ENCODE data around the gene MYLK. TPM values are rescaled to one million over a fixed set of nuclear protein-coding genes. Genes with fewer than 3 reads are reported as not detected.

Gene MYLK, protein sequence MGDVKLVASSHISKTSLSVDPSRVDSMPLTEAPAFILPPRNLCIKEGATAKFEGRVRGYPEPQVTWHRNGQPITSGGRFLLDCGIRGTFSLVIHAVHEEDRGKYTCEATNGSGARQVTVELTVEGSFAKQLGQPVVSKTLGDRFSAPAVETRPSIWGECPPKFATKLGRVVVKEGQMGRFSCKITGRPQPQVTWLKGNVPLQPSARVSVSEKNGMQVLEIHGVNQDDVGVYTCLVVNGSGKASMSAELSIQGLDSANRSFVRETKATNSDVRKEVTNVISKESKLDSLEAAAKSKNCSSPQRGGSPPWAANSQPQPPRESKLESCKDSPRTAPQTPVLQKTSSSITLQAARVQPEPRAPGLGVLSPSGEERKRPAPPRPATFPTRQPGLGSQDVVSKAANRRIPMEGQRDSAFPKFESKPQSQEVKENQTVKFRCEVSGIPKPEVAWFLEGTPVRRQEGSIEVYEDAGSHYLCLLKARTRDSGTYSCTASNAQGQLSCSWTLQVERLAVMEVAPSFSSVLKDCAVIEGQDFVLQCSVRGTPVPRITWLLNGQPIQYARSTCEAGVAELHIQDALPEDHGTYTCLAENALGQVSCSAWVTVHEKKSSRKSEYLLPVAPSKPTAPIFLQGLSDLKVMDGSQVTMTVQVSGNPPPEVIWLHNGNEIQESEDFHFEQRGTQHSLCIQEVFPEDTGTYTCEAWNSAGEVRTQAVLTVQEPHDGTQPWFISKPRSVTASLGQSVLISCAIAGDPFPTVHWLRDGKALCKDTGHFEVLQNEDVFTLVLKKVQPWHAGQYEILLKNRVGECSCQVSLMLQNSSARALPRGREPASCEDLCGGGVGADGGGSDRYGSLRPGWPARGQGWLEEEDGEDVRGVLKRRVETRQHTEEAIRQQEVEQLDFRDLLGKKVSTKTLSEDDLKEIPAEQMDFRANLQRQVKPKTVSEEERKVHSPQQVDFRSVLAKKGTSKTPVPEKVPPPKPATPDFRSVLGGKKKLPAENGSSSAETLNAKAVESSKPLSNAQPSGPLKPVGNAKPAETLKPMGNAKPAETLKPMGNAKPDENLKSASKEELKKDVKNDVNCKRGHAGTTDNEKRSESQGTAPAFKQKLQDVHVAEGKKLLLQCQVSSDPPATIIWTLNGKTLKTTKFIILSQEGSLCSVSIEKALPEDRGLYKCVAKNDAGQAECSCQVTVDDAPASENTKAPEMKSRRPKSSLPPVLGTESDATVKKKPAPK (N-terminal part only)
- 23.4 and 41.5 TPM in 2 replicates for total RNA-seq

DNA sequence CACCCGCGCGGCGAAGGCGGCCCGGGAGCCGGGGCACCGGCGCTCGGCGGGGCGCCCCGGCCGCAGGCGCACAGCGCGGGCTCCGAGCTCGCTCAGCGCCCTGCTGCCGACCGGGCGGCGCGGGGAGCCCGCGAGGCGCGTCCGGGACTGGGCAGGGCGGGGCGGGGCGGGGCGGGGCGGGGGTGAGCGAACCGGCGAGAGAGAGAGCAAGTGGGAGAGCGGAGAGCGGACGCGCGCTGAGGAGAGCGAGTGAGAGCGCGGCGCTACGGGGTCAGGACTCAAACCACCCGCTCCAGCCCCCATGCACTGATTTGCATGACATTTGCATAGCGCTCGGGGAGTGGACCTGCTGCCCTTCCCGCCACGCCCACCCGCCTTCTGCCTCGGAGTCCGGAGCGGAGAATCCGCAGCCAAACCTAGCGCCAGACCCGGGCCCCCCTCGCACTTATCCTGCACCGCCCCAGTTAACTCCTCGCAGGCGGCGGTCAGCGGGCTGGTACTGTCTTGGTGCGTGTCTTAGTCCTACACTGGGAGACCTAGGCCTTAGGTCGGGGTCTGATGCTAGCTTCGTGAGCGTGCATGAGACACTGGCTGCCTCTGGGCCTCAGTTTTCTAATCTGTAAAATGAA, at the start of gene MYLK:
TSS of gene MYLK (minus strand) at position 130 of the 629 bp plus-strand sequence. CDS start 90,491 bp downstream, outside the sequence.

DNA sequence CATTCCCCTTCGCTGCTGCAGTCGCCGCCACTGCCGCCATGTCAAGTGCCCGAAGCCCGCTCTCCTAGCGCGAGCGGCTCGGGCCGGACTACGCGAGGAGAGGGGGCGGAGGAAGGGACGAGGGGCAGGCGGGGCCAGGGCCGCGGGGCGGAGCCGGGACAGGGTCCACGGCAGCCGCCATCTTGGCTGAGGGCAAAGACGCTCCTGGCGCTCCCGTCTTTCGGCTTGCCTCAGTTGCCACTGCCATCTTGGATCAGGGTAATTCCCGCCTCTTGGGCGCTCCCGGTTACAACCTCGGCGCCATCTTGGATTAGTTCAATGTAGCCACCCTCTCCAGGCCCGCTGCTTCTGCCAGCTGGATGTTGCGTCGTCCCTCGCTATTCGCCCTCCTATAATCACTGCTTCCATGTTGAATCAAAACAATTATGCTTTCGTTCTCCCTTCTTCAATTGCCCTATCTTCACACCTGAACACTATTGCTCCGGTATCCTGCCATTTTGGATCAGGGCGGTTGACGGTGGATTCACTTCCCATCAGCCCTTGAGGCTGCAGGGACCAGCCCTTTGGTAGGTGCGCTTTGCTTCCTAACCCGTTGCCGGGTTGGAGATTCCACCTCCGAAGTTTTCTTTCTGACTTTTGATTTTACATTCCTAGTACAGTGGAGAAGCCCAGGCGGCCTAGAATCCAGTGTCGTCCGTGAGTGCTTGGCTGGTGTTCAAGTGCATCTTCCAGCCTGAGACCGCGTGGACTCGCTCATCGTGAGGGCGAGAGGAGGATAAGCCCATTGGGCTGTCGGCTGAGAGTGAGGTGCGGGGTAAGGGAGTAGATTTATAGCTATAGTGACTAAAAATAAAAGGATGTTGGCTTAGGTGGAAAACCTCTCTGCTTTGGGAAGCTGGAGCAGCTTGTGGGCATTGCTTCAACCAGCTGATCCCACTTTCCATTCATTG, 298.9 kb downstream of the MYLK start, which contains the start of gene HACD2:
TSS of gene HACD2 (minus strand) at position 66 of the 950 bp plus-strand sequence. CDS start at position 40, 26 bp downstream.

Other genes starting within 250 kb of the MYLK start
- 14.9 and 23.7 TPM in 2 replicates for gene CCDC14, start 76.9 kb upstream of the MYLK start, total RNA-seq
- gene ROPN1, start 107.8 kb upstream of the MYLK start, total RNA-seq = not detected in 2 replicates
- 2.4 and 3.2 TPM in 2 replicates for gene KALRN, start 149.0 kb upstream of the MYLK start, total RNA-seq

Measured in epithelial cell of umbilical artery (primary cell).